ENCODE results near the gene PPARGC1A. TPM values are rescaled to one million over a fixed set of nuclear protein-coding genes. Genes with fewer than 3 reads are reported as not detected.

PPARGC1A gene
- total RNA-seq, 4 donors from 2014 or later, result 13.8 to 22.8 (median 17.1) TPM

- DNase-seq (ENCODE audit: extremely low spot score), result no peak
- intact Hi-C loops (cut with DNase I), result no loop called here
- TF ChIP-seq POLR2AphosphoS5 (IDR thresholded peaks at IDR 0.05) (no peak), CTCF (IDR thresholded peaks at IDR 0.05) (no peak), POLR2A (IDR thresholded peaks at IDR 0.05; ENCODE audit: low read depth) (no peak)
- 76% methylated on average over 1 of the region's 1 CpG for WGBS
- Histone ChIP-seq H3K36me3 (no peaks in the 10 kb centered on the region), H3K4me1 (peaks cover 12 to 28% (median 24%) of the 10 kb centered on the region in 4 donors), H3K4me3 (no peak overlapping the region), H3K27me3 (no peaks in the 10 kb centered on the region), H3K9me3 (no peaks in the 10 kb centered on the region), H3K27ac (replicated peaks in 1 of 4) (peak overlapping the region in 1 of 4 donors; percentile 19)
Observed at GRCh38 chr4:23861897-23862296, 27.9 kb downstream of the PPARGC1A start.

- Histone ChIP-seq H3K27ac (replicated peaks in 1 of 4) (no peak overlapping the region), H3K36me3 (no peaks in the 10 kb centered on the region), H3K9me3 (no peaks in the 10 kb centered on the region), H3K4me1 (peaks cover 21 to 28% (median 23%) of the 10 kb centered on the region in 4 donors), H3K27me3 (no peaks in the 10 kb centered on the region), H3K4me3 (no peak overlapping the region)
- DNase-seq (ENCODE audit: extremely low spot score), result no peak
- 86% methylated on average over 3 of the region's 3 CpGs for WGBS
- intact Hi-C loops (cut with DNase I), result no loop called here
- TF ChIP-seq EP300 (IDR thresholded peaks at IDR 0.05), result no peak
- no peak for TF ChIP-seq POLR2A (IDR thresholded peaks at IDR 0.05; ENCODE audit: low read depth)
- TF ChIP-seq CTCF (IDR thresholded peaks at IDR 0.05), result no peak
- TF ChIP-seq POLR2AphosphoS5 (IDR thresholded peaks at IDR 0.05), result no peak
Observed at GRCh38 chr4:23860919-23861318, 28.9 kb downstream of the PPARGC1A start.

- no peak for TF ChIP-seq POLR2AphosphoS5 (IDR thresholded peaks at IDR 0.05)
- peak in 1 of 3 experiments; percentile 28 for TF ChIP-seq CTCF (IDR thresholded peaks at IDR 0.05)
- Histone ChIP-seq H3K9me3 (no peaks in the 10 kb centered on the region), H3K27me3 (no peaks in the 10 kb centered on the region), H3K27ac (replicated peaks in 1 of 4) (no peak overlapping the region), H3K4me3 (no peak overlapping the region), H3K36me3 (no peaks in the 10 kb centered on the region), H3K4me1 (peaks cover 24 to 36% (median 29%) of the 10 kb centered on the region in 4 donors)
- 72% methylated on average over 4 of the region's 4 CpGs for WGBS
- intact Hi-C loops (cut with DNase I), result no loop called here
- DNase-seq (ENCODE audit: extremely low spot score), result no peak
Observed at GRCh38 chr4:23857367-23857959, 32.4 kb downstream of the PPARGC1A start.

- H3K27me3 ChIP-seq, result no peaks in the 10 kb centered on the region
- no peaks in the 10 kb centered on the region for H3K9me3 ChIP-seq
- no peak overlapping the region for H3K4me3 ChIP-seq
- WGBS, result 44% methylated on average over 3 of the region's 3 CpGs
- H3K36me3 ChIP-seq, result no peaks in the 10 kb centered on the region
- no peak for TF ChIP-seq POLR2A (IDR thresholded peaks at IDR 0.05; ENCODE audit: low read depth)
- TF ChIP-seq EP300 (IDR thresholded peaks at IDR 0.05), result peak; percentile 6
- intact Hi-C loops (cut with DNase I), result no loop called here
- H3K27ac ChIP-seq (replicated peaks in 1 of 4), result peak overlapping the region in 2 of 4 donors; percentile 17 to 24
- DNase-seq (ENCODE audit: extremely low spot score), result no peak
- peaks cover 22 to 36% (median 24%) of the 10 kb centered on the region in 4 donors for H3K4me1 ChIP-seq
Observed at GRCh38 chr4:23856630-23857029, 33.2 kb downstream of the PPARGC1A start.

- TF ChIP-seq POLR2AphosphoS5 (IDR thresholded peaks at IDR 0.05) (no peak), POLR2A (IDR thresholded peaks at IDR 0.05; ENCODE audit: low read depth) (no peak), EP300 (IDR thresholded peaks at IDR 0.05) (no peak), CTCF (IDR thresholded peaks at IDR 0.05) (no peak)
- no peak for DNase-seq (ENCODE audit: extremely low spot score)
- intact Hi-C loops (cut with DNase I), result no loop called here
- no peaks in the 10 kb centered on the region for H3K9me3 ChIP-seq
- no peak overlapping the region for H3K4me3 ChIP-seq
- no peaks in the 10 kb centered on the region for H3K27me3 ChIP-seq
- WGBS, result 68% methylated on average over 5 of the region's 5 CpGs
- peak overlapping the region in 2 of 4 donors; percentile 17 to 24 for H3K27ac ChIP-seq (replicated peaks in 1 of 4)
- H3K4me1 ChIP-seq, result peaks cover 22 to 36% (median 24%) of the 10 kb centered on the region in 4 donors
- H3K36me3 ChIP-seq, result no peaks in the 10 kb centered on the region
Observed at GRCh38 chr4:23855912-23856605, 33.8 kb downstream of the PPARGC1A start.
